H1 (cell line): ENCODE data around the gene NACA. TPM values are rescaled to one million over a fixed set of nuclear protein-coding genes. Genes with fewer than 3 reads are reported as not detected.

ENCODE experiments used
- CTCF ChIA-PET: fragments of 300-600 bp; sonication (Branson Sonifier 250); formaldehyde crosslinking; loops from one replicate; lab custom pipeline; 2021; ENCODE audit not compliant: partially characterized antibody; lab: Charles Lee
- POLR2A ChIA-PET: fragments of 300-600 bp; sonication (Branson Sonifier 250); formaldehyde crosslinking; loops from one replicate; lab custom pipeline; 2021; ENCODE audit warnings: inconsistent platforms; ENCODE audit not compliant: partially characterized antibody; lab: Charles Lee
- DNase-seq, 2 experiments: peaks; one replicate each; pipeline versions ENCODE4 v3.0.0 to v3.0.0-alpha.2; 2010 to 2022; ENCODE audit warnings: low spot score in 2 of 2, low read depth in 1 of 2, mixed read lengths in 1 of 2
- FAIRE-seq: peaks from 2 replicates; lab custom pipeline; 2011; peaks lifted over from hg19 to GRCh38; lab: Jason Lieb, UNC
- H2AFZ ChIP-seq: 2 replicates; pipeline ENCODE4 v1.8.1; 2012; ENCODE audit warnings: low read length, inconsistent platforms
- H2AK5ac ChIP-seq: 2 replicates; pipeline ENCODE4 v1.6.1; 2013; ENCODE audit warnings: low read depth, low read length
- H2BK120ac ChIP-seq: replicated peaks from 2 replicates; pipeline ENCODE3; 2013; ENCODE audit warnings: low read depth, low read length, inconsistent platforms
- H2BK12ac ChIP-seq: 2 replicates; pipeline ENCODE4 v1.6.1; 2013; ENCODE audit warnings: low read depth, low read length
- H2BK15ac ChIP-seq: 2 replicates; pipeline ENCODE4 v1.6.1; 2013; ENCODE audit warnings: low read length
- H2BK20ac ChIP-seq: 2 replicates; pipeline ENCODE4 v1.6.1; 2013; ENCODE audit warnings: low read length
- H2BK5ac ChIP-seq: 2 replicates; pipeline ENCODE4 v1.6.1; 2013; ENCODE audit warnings: low read depth, low read length
- H3K14ac ChIP-seq: 2 replicates; pipeline ENCODE4 v1.6.1; 2013; ENCODE audit warnings: inconsistent platforms; ENCODE audit not compliant: insufficient read length
- H3K18ac ChIP-seq: 2 replicates; pipeline ENCODE4 v1.6.1; 2013; ENCODE audit warnings: low read length; ENCODE audit errors: extremely low read depth
- H3K23ac ChIP-seq: 2 replicates; pipeline ENCODE4 v1.6.1; 2013; ENCODE audit warnings: inconsistent platforms; ENCODE audit not compliant: insufficient read length
- H3K23me2 ChIP-seq: 2 replicates; pipeline ENCODE4 v1.6.1; 2013; ENCODE audit warnings: low read depth, low read length
- H3K27ac ChIP-seq: 2 replicates; pipeline ENCODE4 v1.6.1; 2011; ENCODE audit warnings: low read depth, low read length, inconsistent platforms
- H3K27me3 ChIP-seq, 4 experiments: replicated peaks in 1 of 4; 1 replicate in 1 of 4; 2 replicates in 3 of 4; pipeline versions ENCODE4 v1.6.1 to v1.8.1; 2011 to 2013; ENCODE audit warnings: low read length in 3 of 4, mild to moderate bottlenecking in 3 of 4, inconsistent platforms in 2 of 4, mixed read lengths in 2 of 4, moderate library complexity in 1 of 4; ENCODE audit not compliant: control insufficient read depth in 3 of 4, insufficient read depth in 3 of 4; ENCODE audit errors: extremely low read depth in 1 of 4
- H3K36me3 ChIP-seq, 4 experiments: 2 replicates each; pipeline versions ENCODE4 v1.6.1 to v1.8.1; 2011 to 2013; ENCODE audit warnings: mild to moderate bottlenecking in 4 of 4, low read length in 3 of 4, moderate library complexity in 2 of 4, control low read depth in 1 of 4, inconsistent platforms in 1 of 4; ENCODE audit not compliant: insufficient read depth in 4 of 4, control insufficient read depth in 2 of 4
- H3K4ac ChIP-seq: replicated peaks from 2 replicates; pipeline ENCODE3; 2013; ENCODE audit warnings: low read length, low read depth, mixed read lengths, inconsistent platforms; ENCODE audit not compliant: insufficient read length
- H3K4me1 ChIP-seq, 4 experiments: replicated peaks in 1 of 4; 1 replicate in 1 of 4; 2 replicates in 3 of 4; pipeline versions ENCODE4 v1.6.1 to v1.8.1; 2011 to 2013; ENCODE audit warnings: low read length in 3 of 4, inconsistent platforms in 2 of 4, mixed read lengths in 1 of 4; ENCODE audit not compliant: insufficient read depth in 4 of 4, control insufficient read depth in 3 of 4
- H3K4me2 ChIP-seq, 2 experiments: 2 replicates each; pipeline versions ENCODE4 v1.6.1 to v1.8.1; 2011 to 2013; ENCODE audit warnings: low read depth in 2 of 2, low read length in 2 of 2, control low read depth in 1 of 2, inconsistent platforms in 1 of 2, mild to moderate bottlenecking in 1 of 2; ENCODE audit not compliant: insufficient read depth in 1 of 2
- H3K4me3 ChIP-seq, 4 experiments: fragments of 200-600, 300-600 bp in 1 of 4; sonication (generic), shearing (Covaris generic), sonication (Bioruptor Twin) in 1 of 4; 2 replicates each; pipeline versions ENCODE4 v1.5.1 to v1.8.1; 2011 to 2016; ENCODE audit warnings: low read length in 4 of 4, low read depth in 3 of 4, control low read depth in 2 of 4, inconsistent platforms in 2 of 4, mild to moderate bottlenecking in 2 of 4, mixed read lengths in 1 of 4, moderate library complexity in 1 of 4; ENCODE audit not compliant: insufficient read depth in 2 of 4; ENCODE audit errors: extremely low read depth in 1 of 4
- H3K56ac ChIP-seq: replicated peaks from 2 replicates; pipeline ENCODE3; 2013; ENCODE audit warnings: low read depth, mild to moderate bottlenecking, mixed read lengths, low read length, inconsistent platforms; ENCODE audit not compliant: insufficient read length
- H3K79me1 ChIP-seq: 2 replicates; pipeline ENCODE4 v1.6.1; 2013; ENCODE audit warnings: low read depth, low read length, control low read depth
- H3K79me2 ChIP-seq, 2 experiments: 2 replicates each; pipeline versions ENCODE4 v1.6.1 to v1.8.1; 2012 to 2013; ENCODE audit warnings: low read length in 2 of 2, mild to moderate bottlenecking in 2 of 2, inconsistent platforms in 1 of 2; ENCODE audit not compliant: insufficient read depth in 2 of 2, control insufficient read depth in 1 of 2
- H3K9ac ChIP-seq, 4 experiments: replicated peaks in 1 of 4; 1 replicate in 1 of 4; 2 replicates in 3 of 4; pipeline versions ENCODE4 v1.6.1 to v1.8.1; 2011 to 2013; ENCODE audit warnings: low read depth in 3 of 4, low read length in 3 of 4, control low read depth in 2 of 4, mild to moderate bottlenecking in 2 of 4, moderate library complexity in 2 of 4, inconsistent platforms in 1 of 4; ENCODE audit errors: extremely low read depth in 1 of 4
- H3K9me3 ChIP-seq, 2 experiments: 2 replicates each; pipeline versions ENCODE4 v1.6.1 to v1.8.1; 2012 to 2013; ENCODE audit warnings: mild to moderate bottlenecking in 2 of 2, moderate library complexity in 2 of 2, control low read depth in 1 of 2, inconsistent platforms in 1 of 2, low read depth in 1 of 2, low read length in 1 of 2, mixed read lengths in 1 of 2; ENCODE audit not compliant: insufficient read depth in 2 of 2
- H4K20me1 ChIP-seq, 2 experiments: replicated peaks in 1 of 2; 2 replicates each; pipeline versions ENCODE3 to v1.8.1; 2011 to 2013; ENCODE audit warnings: inconsistent platforms in 2 of 2, low read length in 2 of 2, mild to moderate bottlenecking in 1 of 2; ENCODE audit not compliant: insufficient read depth in 2 of 2, control insufficient read depth in 1 of 2
- H4K5ac ChIP-seq: 2 replicates; pipeline ENCODE4 v1.6.1; 2013; ENCODE audit warnings: low read length, low read depth, mixed read lengths, inconsistent platforms; ENCODE audit not compliant: insufficient read length
- H4K8ac ChIP-seq: 2 replicates; pipeline ENCODE4 v1.8.0; 2013; ENCODE audit warnings: mild to moderate bottlenecking, moderate library complexity, low read length, inconsistent platforms; ENCODE audit not compliant: insufficient read depth; ENCODE audit errors: extremely low read depth
- H4K91ac ChIP-seq: replicated peaks from 2 replicates; pipeline ENCODE3; 2013; ENCODE audit warnings: low read length, mixed read lengths, inconsistent platforms; ENCODE audit not compliant: insufficient read length
- BRCA1 ChIP-seq: IDR thresholded peaks from 2 replicates; pipeline ENCODE4 v1.6.1; 2012; ENCODE audit warnings: low read depth, low read length, improper control_type of control experiment
- EP300 ChIP-seq, 2 experiments: IDR thresholded peaks; 1 replicate in 1 of 2; 2 replicates in 1 of 2; pipeline ENCODE4 v1.6.1; 2011 to 2012; ENCODE audit warnings: low read depth in 2 of 2, low read length in 2 of 2, mild to moderate bottlenecking in 2 of 2, borderline replicate concordance in 1 of 2, inconsistent platforms in 1 of 2, moderate library complexity in 1 of 2
- JUN ChIP-seq: IDR thresholded peaks from 2 replicates; pipeline ENCODE4 v1.6.1; 2011; ENCODE audit warnings: low read depth, mild to moderate bottlenecking, improper control_type of control experiment, low read length
- POU5F1 ChIP-seq: IDR thresholded peaks from 2 replicates; pipeline ENCODE4 v1.6.1; 2011; ENCODE audit warnings: low read depth, mild to moderate bottlenecking, low read length, moderate library complexity
- SIRT6 ChIP-seq: IDR thresholded peaks from one replicate; pipeline ENCODE4 v1.7.1; 2012; ENCODE audit warnings: low read length, inconsistent platforms
- SRF ChIP-seq: IDR thresholded peaks from 2 replicates; pipeline ENCODE4 v1.6.1; 2011; ENCODE audit warnings: mild to moderate bottlenecking, low read depth, low read length, moderate library complexity
- ZNF274 ChIP-seq: IDR thresholded peaks from 2 replicates; pipeline ENCODE4 v1.7.0; 2012; ENCODE audit warnings: low read length, borderline replicate concordance; ENCODE audit errors: extremely low read depth
- WGBS, 2 experiments: shearing (Covaris generic) in 1 of 2; methylation state at CpG; one replicate each; pipeline versions ENCODE4 v1.1.6 to v1.1.7; 2013 to 2015; ENCODE audit warnings: low lambda C conversion rate in 2 of 2, mixed read lengths in 2 of 2, inconsistent platforms in 1 of 2, low coverage in 1 of 2, missing lambda C conversion rate in 1 of 2; ENCODE audit not compliant: insufficient replicate concordance in 2 of 2, insufficient coverage in 1 of 2, insufficient read length in 1 of 2; ENCODE audit errors: extremely low coverage in 1 of 2, missing lambda C conversion rate in 1 of 2; 5-methylcytosine and 5-hydroxymethylcytosine counted together
- polyA plus RNA-seq, 7 experiments: library from polyadenylated mRNA; depleted of rRNA in 3 of 7; stranded (reverse) in 5 of 7; unstranded in 2 of 7; fragments of >200 nt in 5 of 7; fragments of 200-250 nt in 2 of 7; gene quantifications; 1 replicate in 5 of 7; 2 replicates in 1 of 7; 4 replicates in 1 of 7; pipeline versions ENCODE4 v1.2.1 to v1.2.3, GENCODE V29; 2011 to 2013; ENCODE audit warnings: missing spikeins in 2 of 7, mixed read lengths in 2 of 7
- total RNA-seq: library from RNA; stranded (reverse); fragmentation: NEBNext Ultra II Directional; extraction: Animal tissue kit (Norgen Biotek cat#: 25700); gene quantifications from 2 replicates; pipeline ENCODE4 v1.2.1, GENCODE V29; 2021

Gene NACA
- total and polyA plus RNA-seq, 2 of the 8 experiments (the other 6 are each of a cell fraction or from before 2014, with no cell fraction given), result 511 to 1,063 TPM

- Histone ChIP-seq H3K79me1 (peaks cover 8% of the 10 kb centered on the region; the same call in 1 of the 2 replicates), H2AFZ (no peak overlapping the region), H3K23ac (no peak overlapping the region), H4K20me1 (peaks cover 5 to 12% of the 10 kb centered on the region in 2 experiments), H2BK15ac (no peak overlapping the region), H3K9ac (no peak overlapping the region), H3K4me1 (no peaks in the 10 kb centered on the region), H2BK120ac (no peak overlapping the region), H3K23me2 (no peaks in the 10 kb centered on the region), H3K27ac (no peak overlapping the region), H3K9me3 (no peaks in the 10 kb centered on the region), H3K79me2 (peaks cover 11 to 56% of the 10 kb centered on the region in 2 experiments), H3K18ac (no peak overlapping the region), H4K8ac (no peak overlapping the region), H2BK5ac (no peak overlapping the region), H2BK12ac (no peak overlapping the region), H3K4me3 (no peak overlapping the region), H3K14ac (no peak overlapping the region), H3K36me3 (peaks cover 19 to 66% (median 48%) of the 10 kb centered on the region in 4 experiments), H3K4ac (no peak overlapping the region), H4K5ac (no peak overlapping the region), H4K91ac (no peak overlapping the region), H2AK5ac (no peak overlapping the region), H3K4me2 (no peak overlapping the region), H3K27me3 (0 out of 7 replicates have a peak, but pooled peaks cover 0 to 2% (median 0%) of the 10 kb centered on the region in 4 experiments), H3K56ac (no peak overlapping the region), H2BK20ac (no peak overlapping the region)
- POLR2A ChIA-PET, result interaction anchor here (0.6 to 8.8 kb wide), 13 partner anchors 7 to 338 kb away, joined by 3 to 71 read pairs (median 5); partner anchors contain the start of genes NACA, PAN2 and PTGES3
- DNase-seq, result no peak
- no peak for FAIRE-seq
- no peak for TF ChIP-seq JUN
- no peak for TF ChIP-seq ZNF274
- TF ChIP-seq BRCA1, result no peak
- TF ChIP-seq EP300 (IDR thresholded peaks at IDR 0.05; ENCODE audit: borderline replicate concordance in 1 of 2, low read depth in 2 of 2, low read length in 2 of 2), result no peak
- no peak for TF ChIP-seq POU5F1
- TF ChIP-seq SRF, result no peak
- no peak for TF ChIP-seq SIRT6
- 93% methylated on average over 2 of the region's 2 CpGs; no CpG with 5 or more reads in 1 of the 2 experiments for WGBS, 2 experiments
- CTCF ChIA-PET, result interaction anchor here (0.7 to 1.4 kb wide), 5 partner anchors 11 to 391 kb away, joined by 3 to 5 read pairs (median 4); no protein-coding TSS in a partner anchor
These were observed 53.5 kb downstream of the NACA start for GRCh38 chr12:56671608-56672007.
